Measurements from ENCODE around the gene MINDY3.

Gene MINDY3

DNA sequence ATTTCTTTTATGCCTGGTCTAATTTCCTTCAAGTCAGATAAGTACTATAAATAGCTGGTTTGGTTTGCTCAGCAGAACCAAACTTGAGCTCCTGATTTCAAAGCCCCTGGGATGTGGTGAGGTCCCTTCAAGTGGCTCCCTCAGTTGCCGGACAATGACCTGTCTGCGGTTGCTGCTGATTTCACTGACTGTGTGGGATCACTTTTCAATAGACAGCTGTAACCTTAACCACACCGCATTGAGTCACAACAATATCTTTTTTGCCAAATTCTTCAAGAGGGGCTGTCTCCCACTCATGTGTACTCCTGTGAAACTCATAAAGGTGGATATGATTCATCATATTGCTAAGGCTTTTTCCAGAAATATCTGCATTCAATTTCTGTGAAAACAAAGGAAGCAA, 117.5 kb downstream of the MINDY3 start:
- DNase-seq (ENCODE audit: insufficient read length, low spot score) = no peak
- no peak for FAIRE-seq
- TF ChIP-seq SPI1 (IDR thresholded peaks at IDR 0.05; ENCODE audit: low read depth, low read length) (no peak), POLR2A (IDR thresholded peaks at IDR 0.05; ENCODE audit: low read depth, low read length) (no peak), PAX5 (IDR thresholded peaks at IDR 0.05; ENCODE audit: insufficient read depth, low read length, severe bottlenecking) (no peak), TAF1 (IDR thresholded peaks at IDR 0.05; ENCODE audit: low read depth, low read length) (no peak), POU2F2 (IDR thresholded peaks at IDR 0.05; ENCODE audit: low read depth, low read length) (no peak), POLR2AphosphoS5 (IDR thresholded peaks at IDR 0.05; ENCODE audit: low read depth, low read length) (no peak)

DNA sequence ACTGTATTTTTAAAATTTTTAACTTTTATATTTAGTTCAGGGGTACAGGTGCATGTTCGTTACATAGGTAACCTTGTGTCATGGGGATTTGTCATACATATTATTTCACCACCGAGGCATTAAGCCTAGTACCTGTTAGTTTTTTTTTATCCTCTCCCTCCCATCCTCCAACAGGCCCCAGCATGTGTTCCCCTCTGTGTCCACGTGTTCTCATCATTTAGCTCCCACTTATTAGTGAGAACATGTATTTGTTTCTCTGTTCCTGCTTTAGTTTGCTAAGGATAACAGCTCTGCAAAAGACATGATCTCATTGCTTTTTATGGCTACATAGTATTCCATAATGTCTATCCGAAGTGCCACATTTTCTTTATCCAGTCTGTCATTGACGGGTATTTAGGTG, 118.2 kb downstream of the MINDY3 start:
- TF ChIP-seq PAX5 (IDR thresholded peaks at IDR 0.05; ENCODE audit: insufficient read depth, low read length, severe bottlenecking) (no peak), SPI1 (IDR thresholded peaks at IDR 0.05; ENCODE audit: low read depth, low read length) (no peak), POLR2A (IDR thresholded peaks at IDR 0.05; ENCODE audit: low read depth, low read length) (no peak), TAF1 (IDR thresholded peaks at IDR 0.05; ENCODE audit: low read depth, low read length) (no peak), POU2F2 (IDR thresholded peaks at IDR 0.05; ENCODE audit: low read depth, low read length) (no peak), POLR2AphosphoS5 (IDR thresholded peaks at IDR 0.05; ENCODE audit: low read depth, low read length) (no peak)
- DNase-seq (ENCODE audit: insufficient read length, low spot score) (no peak), FAIRE-seq (no peak)

DNA sequence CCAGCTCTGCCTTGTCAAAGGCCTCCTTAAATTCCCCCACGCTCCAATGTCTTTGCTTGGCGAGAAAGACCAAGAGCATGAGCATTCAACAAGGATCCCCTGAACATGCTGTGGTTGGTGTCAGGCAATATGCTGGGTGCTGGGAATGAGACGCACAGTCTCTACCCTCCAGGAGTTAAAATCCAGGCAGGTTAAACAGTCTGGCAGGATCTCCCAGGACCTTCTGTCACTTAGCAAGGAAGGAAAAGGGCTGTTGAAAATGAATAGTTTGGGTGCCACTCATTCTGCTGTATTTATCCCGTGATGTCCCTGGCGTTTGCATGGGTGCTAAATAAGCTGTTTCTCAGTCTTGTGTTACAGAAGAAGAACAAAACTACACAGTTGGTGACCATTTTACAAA, 118.7 kb downstream of the MINDY3 start:
- FAIRE-seq = no peak
- TF ChIP-seq POLR2A (IDR thresholded peaks at IDR 0.05; ENCODE audit: low read depth, low read length) (no peak), PAX5 (IDR thresholded peaks at IDR 0.05; ENCODE audit: insufficient read depth, low read length, severe bottlenecking) (no peak), POU2F2 (IDR thresholded peaks at IDR 0.05; ENCODE audit: low read depth, low read length) (no peak), POLR2AphosphoS5 (IDR thresholded peaks at IDR 0.05; ENCODE audit: low read depth, low read length) (no peak), TAF1 (IDR thresholded peaks at IDR 0.05; ENCODE audit: low read depth, low read length) (no peak), SPI1 (IDR thresholded peaks at IDR 0.05; ENCODE audit: low read depth, low read length) (no peak)
- no peak for DNase-seq (ENCODE audit: insufficient read length, low spot score)

DNA sequence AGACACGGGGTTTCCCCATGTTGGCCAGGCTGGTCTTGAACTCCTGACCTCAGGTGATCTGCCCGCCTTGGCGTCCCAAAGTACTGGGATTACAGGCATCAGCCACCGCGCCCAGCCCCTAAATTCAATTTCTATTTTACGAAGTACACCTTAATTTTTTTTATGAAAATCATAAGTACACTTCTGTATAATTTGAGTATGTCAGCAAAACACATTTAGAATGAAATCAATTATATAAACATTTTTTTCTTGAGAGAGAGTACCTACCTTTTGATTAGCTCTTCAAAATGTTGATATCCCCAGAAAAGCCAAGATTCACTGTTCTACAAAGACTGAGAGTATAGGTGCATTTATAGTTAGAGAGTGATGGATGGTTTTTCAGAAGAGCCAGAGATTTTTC, 120.0 kb downstream of the MINDY3 start:
- no peak for FAIRE-seq
- DNase-seq (ENCODE audit: insufficient read length, low spot score) = no peak
- TF ChIP-seq POLR2A (IDR thresholded peaks at IDR 0.05; ENCODE audit: low read depth, low read length) (no peak), POLR2AphosphoS5 (IDR thresholded peaks at IDR 0.05; ENCODE audit: low read depth, low read length) (no peak)

DNA sequence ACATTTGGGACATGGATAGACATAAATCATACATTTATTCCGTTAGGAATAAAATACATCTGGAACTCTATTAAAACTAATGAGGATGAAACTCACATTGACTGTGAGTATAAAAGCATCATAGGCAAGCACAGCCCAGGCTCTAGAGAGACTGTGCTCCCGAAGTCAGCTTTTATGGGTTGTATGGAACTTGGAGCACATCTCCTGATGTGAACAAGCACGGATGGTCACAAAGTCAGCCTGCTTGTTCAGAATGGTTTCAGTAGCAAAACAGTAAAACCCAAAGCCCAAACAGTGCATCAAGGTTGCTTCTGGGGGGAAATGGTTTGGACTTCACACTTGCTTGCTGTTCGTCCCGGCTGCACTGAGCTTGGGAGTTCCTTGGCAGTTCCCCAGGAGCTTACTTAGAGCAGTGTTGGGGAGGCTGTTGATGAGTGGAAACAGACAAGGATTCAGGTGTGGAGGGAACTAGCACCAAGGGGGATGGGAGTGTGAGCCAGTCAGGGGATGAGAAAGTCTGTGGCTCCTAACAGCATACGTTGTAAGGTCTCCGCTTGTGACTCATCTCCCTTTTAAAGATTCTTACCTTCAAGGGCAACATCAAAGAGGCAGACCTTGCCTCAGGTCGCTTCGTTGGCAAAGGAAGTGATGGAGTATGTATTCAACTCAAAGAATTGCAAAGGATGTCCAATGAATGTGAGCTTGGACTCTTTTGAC, 120.9 kb downstream of the MINDY3 start:
- FAIRE-seq = no peak
- no peak for DNase-seq (ENCODE audit: insufficient read length, low spot score)
- TF ChIP-seq SPI1 (IDR thresholded peaks at IDR 0.05; ENCODE audit: low read depth, low read length) (no peak), TAF1 (IDR thresholded peaks at IDR 0.05; ENCODE audit: low read depth, low read length) (no peak), POU2F2 (IDR thresholded peaks at IDR 0.05; ENCODE audit: low read depth, low read length) (no peak), PAX5 (IDR thresholded peaks at IDR 0.05; ENCODE audit: insufficient read depth, low read length, severe bottlenecking) (no peak), POLR2A (IDR thresholded peaks at IDR 0.05; ENCODE audit: low read depth, low read length) (no peak), POLR2AphosphoS5 (IDR thresholded peaks at IDR 0.05; ENCODE audit: low read depth, low read length) (no peak)

DNA sequence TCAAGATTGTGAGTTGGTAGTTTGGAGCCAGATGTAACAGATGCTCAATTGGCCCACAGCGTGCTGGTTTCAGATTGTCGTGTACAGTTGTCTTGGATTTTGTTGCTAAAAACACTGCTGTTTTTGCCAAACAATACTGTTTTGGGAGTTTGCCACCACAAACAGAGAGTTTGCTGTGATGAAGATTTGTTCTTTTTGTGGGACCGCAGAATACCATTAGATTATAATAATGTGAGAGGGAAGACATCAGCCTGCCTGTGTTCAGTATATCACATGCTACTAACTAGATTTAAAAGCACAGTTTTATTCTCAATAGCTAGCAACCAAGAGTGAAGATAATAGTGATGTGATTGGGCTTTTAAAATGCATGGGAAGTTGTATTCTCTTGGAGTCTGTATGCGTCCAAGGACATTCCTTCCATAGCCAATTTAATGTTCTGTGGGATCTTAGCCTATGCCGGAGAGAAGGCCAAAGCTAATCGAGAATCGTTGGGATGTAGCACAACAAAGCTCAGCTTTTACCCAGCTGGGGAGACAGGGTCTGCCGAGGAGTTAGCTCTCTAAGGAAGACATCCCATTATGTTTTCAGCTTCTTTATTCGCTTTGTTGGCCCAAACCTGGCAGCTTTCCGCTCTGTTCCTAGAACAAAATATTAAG, 121.9 kb downstream of the MINDY3 start:
- no peak for DNase-seq (ENCODE audit: insufficient read length, low spot score)
- no peak for FAIRE-seq
- TF ChIP-seq POLR2AphosphoS5 (IDR thresholded peaks at IDR 0.05; ENCODE audit: low read depth, low read length) (no peak), TAF1 (IDR thresholded peaks at IDR 0.05; ENCODE audit: low read depth, low read length) (no peak), POLR2A (IDR thresholded peaks at IDR 0.05; ENCODE audit: low read depth, low read length) (no peak), PAX5 (IDR thresholded peaks at IDR 0.05; ENCODE audit: insufficient read depth, low read length, severe bottlenecking) (no peak), POU2F2 (IDR thresholded peaks at IDR 0.05; ENCODE audit: low read depth, low read length) (no peak), SPI1 (IDR thresholded peaks at IDR 0.05; ENCODE audit: low read depth, low read length) (no peak)

DNA sequence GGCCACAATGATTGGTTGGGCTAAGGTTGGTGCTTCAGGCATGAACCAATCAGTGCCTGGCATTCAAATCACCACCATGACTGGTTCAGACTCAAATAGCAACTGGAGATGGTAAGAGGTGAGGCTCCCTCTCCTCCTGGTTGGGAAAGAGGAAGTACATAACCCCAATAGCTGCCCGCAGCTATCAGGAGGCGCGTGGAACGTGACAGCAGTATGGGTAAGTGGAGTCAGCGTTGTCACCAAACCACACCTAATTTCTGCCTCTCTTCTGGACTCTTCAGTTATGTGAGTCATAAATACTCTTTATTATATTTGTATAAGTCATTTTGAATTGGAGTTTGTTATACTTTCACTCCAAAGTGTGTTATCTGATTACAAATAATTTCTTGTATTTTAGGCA, 122.7 kb downstream of the MINDY3 start:
- TF ChIP-seq TAF1 (IDR thresholded peaks at IDR 0.05; ENCODE audit: low read depth, low read length) (no peak), SPI1 (IDR thresholded peaks at IDR 0.05; ENCODE audit: low read depth, low read length) (no peak), POLR2AphosphoS5 (IDR thresholded peaks at IDR 0.05; ENCODE audit: low read depth, low read length) (no peak), PAX5 (IDR thresholded peaks at IDR 0.05; ENCODE audit: insufficient read depth, low read length, severe bottlenecking) (no peak), POU2F2 (IDR thresholded peaks at IDR 0.05; ENCODE audit: low read depth, low read length) (no peak), POLR2A (IDR thresholded peaks at IDR 0.05; ENCODE audit: low read depth, low read length) (no peak)
- DNase-seq (ENCODE audit: insufficient read length, low spot score) (no peak), FAIRE-seq (no peak)

DNA sequence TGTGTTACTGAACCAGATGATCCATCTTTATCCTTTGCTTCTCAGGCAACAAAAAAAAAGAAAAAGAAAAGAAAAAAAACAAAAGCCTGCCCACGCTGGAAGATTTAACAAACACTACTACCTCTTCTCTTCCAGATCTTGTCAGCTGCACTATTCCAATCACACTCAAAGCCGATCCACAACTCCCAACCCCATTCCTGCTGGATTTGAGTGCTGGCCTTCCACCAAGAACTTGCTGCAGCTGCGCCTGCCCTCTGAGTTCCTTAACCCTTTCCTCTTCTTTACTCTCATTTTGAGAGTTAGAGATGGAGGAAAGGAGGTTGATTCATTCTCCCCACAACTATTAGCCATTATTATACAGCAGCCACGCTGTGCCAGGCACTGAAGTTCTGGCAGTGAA, 124.5 kb downstream of the MINDY3 start:
- FAIRE-seq (no peak), DNase-seq (ENCODE audit: insufficient read length, low spot score) (no peak)
- TF ChIP-seq POLR2AphosphoS5 (IDR thresholded peaks at IDR 0.05; ENCODE audit: low read depth, low read length) = no peak
- no peak for TF ChIP-seq POLR2A (IDR thresholded peaks at IDR 0.05; ENCODE audit: low read depth, low read length)
- TF ChIP-seq SPI1 (IDR thresholded peaks at IDR 0.05; ENCODE audit: low read depth, low read length) = no peak
- no peak for TF ChIP-seq PAX5 (IDR thresholded peaks at IDR 0.05; ENCODE audit: insufficient read depth, low read length, severe bottlenecking)
- TF ChIP-seq POU2F2 (IDR thresholded peaks at IDR 0.05; ENCODE audit: low read depth, low read length) = no peak
- TF ChIP-seq TAF1 (IDR thresholded peaks at IDR 0.05; ENCODE audit: low read depth, low read length) = no peak

DNA sequence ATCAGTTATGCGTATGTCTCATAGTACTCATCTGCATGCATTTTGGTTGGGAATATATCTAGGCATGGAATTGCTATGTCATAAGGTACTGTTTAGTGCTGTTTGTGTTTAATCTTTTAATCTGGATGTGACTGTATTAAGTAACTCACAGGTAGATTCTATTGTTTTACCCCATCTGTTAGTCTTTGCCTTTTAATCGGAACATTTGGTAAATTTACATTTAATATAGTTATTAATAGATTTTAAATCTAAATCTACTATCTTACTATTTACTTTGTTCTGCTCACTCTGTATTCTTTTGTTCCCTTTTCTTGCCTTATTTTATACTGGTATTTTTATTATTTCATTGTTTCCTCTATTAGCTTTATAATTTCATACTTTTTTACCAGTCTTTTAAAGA, 130.0 kb downstream of the MINDY3 start:
- TF ChIP-seq POU2F2 (IDR thresholded peaks at IDR 0.05; ENCODE audit: low read depth, low read length) = no peak
- TF ChIP-seq TAF1 (IDR thresholded peaks at IDR 0.05; ENCODE audit: low read depth, low read length) = no peak
- no peak for TF ChIP-seq SPI1 (IDR thresholded peaks at IDR 0.05; ENCODE audit: low read depth, low read length)
- no peak for TF ChIP-seq POLR2AphosphoS5 (IDR thresholded peaks at IDR 0.05; ENCODE audit: low read depth, low read length)
- TF ChIP-seq POLR2A (IDR thresholded peaks at IDR 0.05; ENCODE audit: low read depth, low read length) = no peak
- no peak for TF ChIP-seq PAX5 (IDR thresholded peaks at IDR 0.05; ENCODE audit: insufficient read depth, low read length, severe bottlenecking)
- FAIRE-seq (no peak), DNase-seq (ENCODE audit: insufficient read length, low spot score) (no peak)
